HG03095 (cell line): Measurements from ENCODE around the gene PPM1E.
"Not testable (repeated sequence)": the region's sequence is repeated elsewhere in the genome, so short reads cannot be mapped to it uniquely, and the experiment has no call there.

Source experiments
- ATAC-seq: cut with Tn5 transposase; IDR thresholded peaks from one replicate; pipeline ENCODE4 v1.9.1; 2021; ENCODE audit warnings: moderate library complexity; ENCODE audit not compliant: unreplicated experiment

Gene PPM1E

GRCh38 chr17:58837699-58838098 lies 82.0 kb downstream of the PPM1E start:
- no peak for ATAC-seq

GRCh38 chr17:58840820-58841612 lies 85.4 kb downstream of the PPM1E start:
- ATAC-seq = no peak

GRCh38 chr17:58846413-58846812 lies 90.8 kb downstream of the PPM1E start:
- not testable (repeated sequence) for ATAC-seq

GRCh38 chr17:58850106-58850505 lies 94.5 kb downstream of the PPM1E start:
- not testable (repeated sequence) for ATAC-seq

- ATAC-seq = no peak
Observed at GRCh38 chr17:58865301-58865700, 109.6 kb downstream of the PPM1E start.

- ATAC-seq = no peak
Observed at GRCh38 chr17:58870747-58871146, 115.1 kb downstream of the PPM1E start.

- ATAC-seq = no peak
Observed at GRCh38 chr17:58873926-58874325, 118.3 kb downstream of the PPM1E start.

GRCh38 chr17:58875261-58875660 lies 119.6 kb downstream of the PPM1E start:
- ATAC-seq = no peak

GRCh38 chr17:58884161-58884560 lies 128.5 kb downstream of the PPM1E start:
- ATAC-seq = no peak

GRCh38 chr17:58886514-58886913 lies 130.9 kb downstream of the PPM1E start:
- no peak for ATAC-seq

GRCh38 chr17:58889928-58890327 lies 134.3 kb downstream of the PPM1E start:
- ATAC-seq = no peak

GRCh38 chr17:58899191-58899590 lies 143.5 kb downstream of the PPM1E start:
- ATAC-seq = no peak

- no peak for ATAC-seq
Observed at GRCh38 chr17:58902322-58902721, 146.7 kb downstream of the PPM1E start.

- no peak for ATAC-seq
Observed at GRCh38 chr17:58911741-58912343, 156.2 kb downstream of the PPM1E start.

- ATAC-seq = no peak
Observed at GRCh38 chr17:58913552-58913951, 157.9 kb downstream of the PPM1E start.

GRCh38 chr17:58913971-58914769 lies 158.5 kb downstream of the PPM1E start:
- no peak for ATAC-seq

GRCh38 chr17:58917228-58917627 lies 161.6 kb downstream of the PPM1E start:
- no peak for ATAC-seq

- no peak for ATAC-seq
Observed at GRCh38 chr17:58918072-58918471, 162.4 kb downstream of the PPM1E start.

- no peak for ATAC-seq
Observed at GRCh38 chr17:58918884-58919283, 163.2 kb downstream of the PPM1E start.

- no peak for ATAC-seq
Observed at GRCh38 chr17:58920773-58921172, 165.1 kb downstream of the PPM1E start.

GRCh38 chr17:58932956-58933355 lies 177.3 kb downstream of the PPM1E start:
- ATAC-seq = no peak

- no peak for ATAC-seq
Observed at GRCh38 chr17:58936295-58936694, 180.6 kb downstream of the PPM1E start.
